Liver (tissue), 3 donors: ENCODE data around the gene IGF1R.

Experiments
- JUND ChIP-seq, 2 donors: IDR thresholded peaks; 2 replicates each; pipeline ENCODE4 v1.6.1; 2016; ENCODE audit warnings: antibody characterized with exemption in 2 of 2
- RAD21 ChIP-seq, 2 donors: IDR thresholded peaks; 2 replicates each; pipeline ENCODE4 v1.6.1; 2016; ENCODE audit warnings: antibody characterized with exemption in 2 of 2, mild to moderate bottlenecking in 2 of 2
- RXRA ChIP-seq, 2 donors: IDR thresholded peaks; 2 replicates each; pipeline ENCODE4 v1.6.1; 2017 to 2018; ENCODE audit warnings: antibody characterized with exemption in 2 of 2, mild to moderate bottlenecking in 1 of 2
- TF ChIP-seq, protein P1 (sequence below): fragments of 150-350 bp; IDR thresholded peaks from 2 replicates; pipeline ENCODE4 v1.5.1; 2017; ENCODE audit warnings: improper control_type of control experiment, low read depth, low read length; ENCODE audit not compliant: missing input control
- donor health status: healthy.
- donor health status: healthy.

DNA sequence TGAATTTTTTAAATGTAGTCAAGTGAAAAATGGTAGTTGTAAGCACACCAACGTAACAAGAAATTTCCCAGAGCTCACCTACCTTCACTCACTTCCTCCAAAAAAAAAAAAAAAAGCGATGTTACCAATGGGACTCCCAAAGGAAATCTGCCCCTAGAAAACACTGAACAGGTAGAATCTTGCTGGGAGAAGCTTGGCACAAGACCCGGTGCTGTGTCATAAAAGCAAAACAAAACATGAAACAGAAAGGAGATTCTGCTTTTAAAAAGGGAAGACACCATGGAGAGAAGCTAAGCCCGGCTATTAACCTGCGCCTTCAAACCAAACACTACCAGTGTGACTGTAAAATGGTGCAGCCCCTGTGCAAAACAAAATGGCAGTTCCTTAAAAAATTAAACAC lies 318.8 kb downstream of the IGF1R start:
- TF ChIP-seq JUND (IDR thresholded peaks at IDR 0.05) (no peak), RAD21 (IDR thresholded peaks at IDR 0.05) (no peak), RXRA (IDR thresholded peaks at IDR 0.05) (no peak)
- TF ChIP-seq, protein P1, sequence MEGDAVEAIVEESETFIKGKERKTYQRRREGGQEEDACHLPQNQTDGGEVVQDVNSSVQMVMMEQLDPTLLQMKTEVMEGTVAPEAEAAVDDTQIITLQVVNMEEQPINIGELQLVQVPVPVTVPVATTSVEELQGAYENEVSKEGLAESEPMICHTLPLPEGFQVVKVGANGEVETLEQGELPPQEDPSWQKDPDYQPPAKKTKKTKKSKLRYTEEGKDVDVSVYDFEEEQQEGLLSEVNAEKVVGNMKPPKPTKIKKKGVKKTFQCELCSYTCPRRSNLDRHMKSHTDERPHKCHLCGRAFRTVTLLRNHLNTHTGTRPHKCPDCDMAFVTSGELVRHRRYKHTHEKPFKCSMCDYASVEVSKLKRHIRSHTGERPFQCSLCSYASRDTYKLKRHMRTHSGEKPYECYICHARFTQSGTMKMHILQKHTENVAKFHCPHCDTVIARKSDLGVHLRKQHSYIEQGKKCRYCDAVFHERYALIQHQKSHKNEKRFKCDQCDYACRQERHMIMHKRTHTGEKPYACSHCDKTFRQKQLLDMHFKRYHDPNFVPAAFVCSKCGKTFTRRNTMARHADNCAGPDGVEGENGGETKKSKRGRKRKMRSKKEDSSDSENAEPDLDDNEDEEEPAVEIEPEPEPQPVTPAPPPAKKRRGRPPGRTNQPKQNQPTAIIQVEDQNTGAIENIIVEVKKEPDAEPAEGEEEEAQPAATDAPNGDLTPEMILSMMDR: no peak
